ENCODE measurements around the gene HIPK2. TPM values are rescaled to one million over a fixed set of nuclear protein-coding genes. Genes with fewer than 3 reads are reported as not detected.

Gene HIPK2
- total RNA-seq, 4 donors from 2014 or later = 17.9 to 35.9 (median 22.4) TPM

- TF ChIP-seq CTCF (IDR thresholded peaks at IDR 0.05) (no peak), POLR2AphosphoS5 (IDR thresholded peaks at IDR 0.05) (no peak), POLR2A (IDR thresholded peaks at IDR 0.05) (no peak), EP300 (IDR thresholded peaks at IDR 0.05) (no peak)
Measured at GRCh38 chr7:139777133-139777891, 486 bp downstream of the HIPK2 start.

GRCh38 chr7:139776486-139777132 lies 1.2 kb downstream of the HIPK2 start:
- WGBS, 2 donors (ENCODE audit: low coverage in 1 of 2) = 0 to 1% methylated on average over 12 to 21 of the region's 26 CpGs
- Histone ChIP-seq H3K9me3 (no peaks in the 10 kb centered on the region), H3K36me3 (peaks cover 0 to 6% of the 10 kb centered on the region in 2 donors), H3K4me1 (peaks cover 0 to 46% (median 12%) of the 10 kb centered on the region in 3 donors), H3K4me3 (peak overlapping the region; percentile 88 to 97), H3K27me3 (no peaks in the 10 kb centered on the region), H3K27ac (peak overlapping the region; percentile 92 to 98 (median 96))
- ATAC-seq = no peak
- TF ChIP-seq EP300 (IDR thresholded peaks at IDR 0.05) (no peak), POLR2AphosphoS5 (IDR thresholded peaks at IDR 0.05) (peak; percentile 11)

More at GRCh38 chr7:139777133-139777891, 486 bp downstream of the HIPK2 start:
- Histone ChIP-seq H3K9me3 (no peaks in the 10 kb centered on the region), H3K27me3 (no peaks in the 10 kb centered on the region), H3K36me3 (peaks cover 0 to 6% of the 10 kb centered on the region in 2 donors), H3K27ac (peak overlapping the region; percentile 92 to 98 (median 96)), H3K4me1 (peaks cover 0 to 40% (median 12%) of the 10 kb centered on the region in 3 donors), H3K4me3 (peak overlapping the region; percentile 88 to 97)
- peak; percentile 54 for ATAC-seq
- WGBS, 2 donors (ENCODE audit: low coverage in 1 of 2) = no CpG with 5 or more reads among the region's 102 CpGs

DNA sequence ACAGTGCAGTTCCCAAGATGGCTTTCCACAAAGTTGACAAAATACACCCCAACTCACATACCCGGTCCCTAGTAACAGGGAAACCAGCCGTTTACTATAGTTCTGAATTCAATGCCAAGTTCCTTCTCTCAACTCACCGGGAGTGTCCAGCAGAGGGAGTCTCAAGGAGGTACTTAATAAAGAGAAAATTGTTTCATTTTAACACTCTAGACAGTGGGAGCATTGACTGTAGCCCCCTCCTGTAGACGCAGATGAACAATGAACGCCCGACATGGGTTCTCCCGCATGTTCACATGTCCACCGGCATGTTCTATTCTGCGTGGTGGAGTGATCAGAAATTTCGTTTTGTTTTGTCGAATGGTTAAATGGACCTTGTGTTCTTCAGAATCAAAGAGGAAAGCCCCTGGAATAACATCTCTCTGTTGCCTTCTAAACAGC lies 1.9 kb downstream of the HIPK2 start:
- Histone ChIP-seq H3K4me3 (peak overlapping the region; percentile 88 to 97), H3K9me3 (no peaks in the 10 kb centered on the region), H3K4me1 (peaks cover 0 to 46% (median 12%) of the 10 kb centered on the region in 3 donors), H3K27ac (peak overlapping the region; percentile 92 to 98 (median 96)), H3K36me3 (peaks cover 0 to 6% of the 10 kb centered on the region in 2 donors), H3K27me3 (no peaks in the 10 kb centered on the region)
- WGBS, 2 donors (ENCODE audit: low coverage in 1 of 2) = 0% methylated on average over 10 to 11 of the region's 11 CpGs
- peak; percentile 53 for ATAC-seq
- TF ChIP-seq EP300 (IDR thresholded peaks at IDR 0.05) = no peak
- TF ChIP-seq CTCF (IDR thresholded peaks at IDR 0.05) = peak; percentile 56 to 77 (median 72)
- TF ChIP-seq POLR2AphosphoS5 (IDR thresholded peaks at IDR 0.05) = peak; percentile 45

DNA sequence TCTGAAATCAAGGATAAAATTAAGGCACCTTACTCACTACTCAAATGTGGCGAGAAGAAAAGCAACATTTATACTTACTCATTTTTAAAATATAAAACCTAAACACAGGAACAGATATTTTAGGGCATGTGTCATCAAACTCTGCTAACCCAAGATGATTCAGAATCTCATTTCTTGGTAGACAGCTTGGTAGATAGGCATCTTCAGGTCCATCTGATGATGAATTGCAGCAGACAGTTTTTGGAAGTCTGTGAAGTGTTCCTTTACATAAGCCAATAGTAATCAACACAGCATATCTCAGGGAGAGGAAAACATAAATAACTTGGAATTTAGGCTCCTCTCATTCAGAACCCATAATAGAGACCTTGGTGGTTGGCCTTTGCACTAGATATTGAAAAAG lies 3.4 kb downstream of the HIPK2 start:
- no peaks in the 10 kb centered on the region for H3K27me3 ChIP-seq
- no peak for ATAC-seq
- peaks cover 0 to 45% (median 12%) of the 10 kb centered on the region in 3 donors for H3K4me1 ChIP-seq
- TF ChIP-seq CTCF (IDR thresholded peaks at IDR 0.05) = no peak
- TF ChIP-seq POLR2AphosphoS5 (IDR thresholded peaks at IDR 0.05) = no peak
- TF ChIP-seq EP300 (IDR thresholded peaks at IDR 0.05) = no peak
- no peak for TF ChIP-seq POLR2A (IDR thresholded peaks at IDR 0.05)
- no peaks in the 10 kb centered on the region for H3K9me3 ChIP-seq
- H3K4me3 ChIP-seq = no peak overlapping the region
- H3K36me3 ChIP-seq = peaks cover 0 to 6% of the 10 kb centered on the region in 2 donors
- WGBS, 2 donors (ENCODE audit: low coverage in 1 of 2) = 50% methylated on average over 1 of the region's 1 CpG; no CpG with 5 or more reads in 1 of the 2 donors
- no peak overlapping the region for H3K27ac ChIP-seq

GRCh38 chr7:139773371-139773770 lies 4.4 kb downstream of the HIPK2 start:
- Histone ChIP-seq H3K27ac (no peak overlapping the region), H3K4me3 (no peak overlapping the region), H3K4me1 (peaks cover 0 to 35% (median 12%) of the 10 kb centered on the region in 3 donors), H3K9me3 (no peaks in the 10 kb centered on the region), H3K27me3 (no peaks in the 10 kb centered on the region), H3K36me3 (peaks cover 0 to 6% of the 10 kb centered on the region in 2 donors)
- TF ChIP-seq POLR2A (IDR thresholded peaks at IDR 0.05) (no peak), EP300 (IDR thresholded peaks at IDR 0.05) (no peak), CTCF (IDR thresholded peaks at IDR 0.05) (no peak), POLR2AphosphoS5 (IDR thresholded peaks at IDR 0.05) (no peak)
- no peak for ATAC-seq
- WGBS, 2 donors (ENCODE audit: low coverage in 1 of 2) = 79 to 95% methylated on average over 2 to 5 of the region's 5 CpGs
